ENCODE results near the gene SHROOM3. TPM values are rescaled to one million over a fixed set of nuclear protein-coding genes. Genes with fewer than 3 reads are reported as not detected.
A peak's percentile ranks its signal among the peaks of the same experiment; 100 is the strongest.

Gene SHROOM3
- total RNA-seq, 4 donors from 2014 or later: 52.0 to 444 (median 364) TPM

DNA sequence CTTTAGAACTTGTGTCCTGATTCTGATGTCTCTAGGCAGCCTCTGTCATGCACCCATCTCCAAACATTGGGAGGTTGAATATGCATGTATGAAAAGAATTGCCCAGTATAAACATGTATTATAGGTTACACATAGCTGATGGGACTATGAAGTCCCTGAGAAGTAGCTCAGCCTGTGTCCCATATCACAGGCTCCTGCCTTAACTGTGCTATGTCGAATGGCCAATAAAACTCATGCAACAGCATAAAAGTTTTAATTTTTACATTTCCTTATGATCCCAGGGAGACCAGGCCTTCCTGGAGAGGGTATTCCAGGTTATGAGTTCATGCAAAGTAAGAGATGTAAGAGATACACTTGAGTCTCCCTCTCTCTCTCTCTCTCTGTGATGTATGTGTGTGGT lies 217.4 kb downstream of the SHROOM3 start:
- no peak for TF ChIP-seq POLR2A (IDR thresholded peaks at IDR 0.05)
- TF ChIP-seq, protein P1, sequence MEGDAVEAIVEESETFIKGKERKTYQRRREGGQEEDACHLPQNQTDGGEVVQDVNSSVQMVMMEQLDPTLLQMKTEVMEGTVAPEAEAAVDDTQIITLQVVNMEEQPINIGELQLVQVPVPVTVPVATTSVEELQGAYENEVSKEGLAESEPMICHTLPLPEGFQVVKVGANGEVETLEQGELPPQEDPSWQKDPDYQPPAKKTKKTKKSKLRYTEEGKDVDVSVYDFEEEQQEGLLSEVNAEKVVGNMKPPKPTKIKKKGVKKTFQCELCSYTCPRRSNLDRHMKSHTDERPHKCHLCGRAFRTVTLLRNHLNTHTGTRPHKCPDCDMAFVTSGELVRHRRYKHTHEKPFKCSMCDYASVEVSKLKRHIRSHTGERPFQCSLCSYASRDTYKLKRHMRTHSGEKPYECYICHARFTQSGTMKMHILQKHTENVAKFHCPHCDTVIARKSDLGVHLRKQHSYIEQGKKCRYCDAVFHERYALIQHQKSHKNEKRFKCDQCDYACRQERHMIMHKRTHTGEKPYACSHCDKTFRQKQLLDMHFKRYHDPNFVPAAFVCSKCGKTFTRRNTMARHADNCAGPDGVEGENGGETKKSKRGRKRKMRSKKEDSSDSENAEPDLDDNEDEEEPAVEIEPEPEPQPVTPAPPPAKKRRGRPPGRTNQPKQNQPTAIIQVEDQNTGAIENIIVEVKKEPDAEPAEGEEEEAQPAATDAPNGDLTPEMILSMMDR (IDR thresholded peaks at IDR 0.05): no peak

DNA sequence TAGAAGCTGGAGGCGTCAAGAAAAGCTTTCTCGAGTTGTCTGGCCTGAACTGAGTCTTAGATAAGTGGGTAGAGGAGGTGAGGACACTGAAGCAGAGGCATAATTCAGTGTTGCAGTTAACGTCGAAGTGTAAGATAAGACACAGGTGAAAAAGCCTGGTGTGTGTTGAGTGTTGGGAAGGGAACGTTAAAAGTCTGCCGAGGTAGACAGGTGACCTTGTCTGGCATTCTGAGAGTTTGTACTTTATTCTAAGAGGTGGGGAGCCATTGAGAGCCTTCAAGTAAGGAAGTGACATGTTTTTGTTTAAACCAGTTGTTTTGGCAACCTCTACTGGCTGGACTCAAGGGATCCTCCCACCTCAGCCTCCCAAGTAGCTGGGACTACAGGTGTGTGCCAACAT lies 219.1 kb downstream of the SHROOM3 start:
- no peak overlapping the region for H3K4me3 ChIP-seq
- no peaks in the 10 kb centered on the region for H3K27me3 ChIP-seq
- H3K4me1 ChIP-seq: no peaks in the 10 kb centered on the region
- TF ChIP-seq, protein P1 (IDR thresholded peaks at IDR 0.05): no peak
- TF ChIP-seq POLR2A (IDR thresholded peaks at IDR 0.05): no peak
- no peaks in the 10 kb centered on the region for H3K36me3 ChIP-seq
- no peak for DNase-seq
- no peaks in the 10 kb centered on the region for H3K9me3 ChIP-seq
- no peak overlapping the region for H3K27ac ChIP-seq

More for the DNA sequence above, 217.4 kb downstream of the SHROOM3 start:
- Histone ChIP-seq H3K9me3 (no peaks in the 10 kb centered on the region), H3K4me1 (no peaks in the 10 kb centered on the region), H3K4me3 (no peak overlapping the region), H3K27ac (no peak overlapping the region), H3K36me3 (no peaks in the 10 kb centered on the region), H3K27me3 (no peaks in the 10 kb centered on the region)
- no peak for DNase-seq

DNA sequence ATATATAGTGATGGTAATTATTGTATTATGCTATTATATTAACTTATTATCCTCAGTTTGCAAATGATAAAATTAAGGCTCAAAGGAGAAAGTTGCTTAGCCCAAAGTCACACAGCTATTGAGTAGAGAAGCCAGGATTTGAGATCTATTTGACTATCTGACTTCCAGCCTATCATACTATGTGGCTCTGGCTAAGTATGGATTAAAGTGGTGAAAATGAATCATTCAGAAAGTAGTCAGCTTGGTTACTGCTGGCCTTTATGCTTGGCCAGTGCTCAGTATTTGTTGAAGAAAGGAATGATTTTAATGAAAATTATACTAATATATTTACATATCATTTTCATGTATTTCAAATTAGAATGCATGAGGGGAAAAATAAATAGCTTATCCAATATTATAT lies 219.8 kb downstream of the SHROOM3 start:
- DNase-seq: no peak
- H3K9me3 ChIP-seq: no peaks in the 10 kb centered on the region
- no peak overlapping the region for H3K4me3 ChIP-seq
- no peaks in the 10 kb centered on the region for H3K4me1 ChIP-seq
- no peak overlapping the region for H3K27ac ChIP-seq
- no peaks in the 10 kb centered on the region for H3K27me3 ChIP-seq
- no peaks in the 10 kb centered on the region for H3K36me3 ChIP-seq
- TF ChIP-seq, protein P1 (IDR thresholded peaks at IDR 0.05): no peak
- no peak for TF ChIP-seq POLR2A (IDR thresholded peaks at IDR 0.05)

DNA sequence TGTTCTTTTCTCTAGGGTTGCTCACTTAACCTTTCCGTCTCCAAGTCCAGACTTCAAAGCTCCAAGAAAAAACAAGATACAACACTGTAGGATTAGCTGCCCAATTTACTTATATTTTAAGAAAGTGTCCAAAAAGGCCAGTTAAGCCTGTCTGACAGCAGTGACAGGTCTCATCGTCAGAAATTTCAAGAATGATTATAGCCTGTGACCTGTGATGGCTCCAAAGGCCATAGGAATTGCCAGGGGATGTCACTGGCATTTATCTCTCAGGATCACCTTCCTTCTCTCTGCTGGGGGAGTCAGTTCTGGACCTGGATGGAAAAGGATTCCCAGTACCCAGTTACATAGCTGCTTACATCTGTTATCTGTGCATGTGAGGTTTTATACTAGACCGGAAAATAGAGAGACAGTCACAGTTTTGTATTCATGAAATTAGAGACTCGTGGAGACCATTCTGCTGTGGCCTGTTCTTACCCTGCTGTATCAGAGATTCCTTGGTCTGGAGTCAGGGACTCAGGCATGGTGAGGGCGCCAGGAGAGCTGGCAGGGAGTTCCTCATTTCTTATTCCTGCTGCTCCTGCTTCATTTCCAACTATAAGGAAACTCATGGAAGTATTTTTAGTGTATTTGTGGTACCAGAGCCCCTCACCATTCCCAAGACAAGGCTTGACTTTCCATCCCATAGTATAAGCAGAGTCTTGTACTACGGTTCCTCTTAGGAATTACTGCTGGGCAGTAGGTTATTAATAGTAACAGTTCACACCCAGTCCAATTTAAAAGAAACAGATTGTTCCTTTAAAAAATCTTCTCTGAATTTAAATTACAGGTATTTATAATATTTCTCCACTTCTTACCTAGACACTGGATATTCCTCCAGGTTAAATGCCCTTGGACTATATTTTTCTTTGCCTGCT lies 220.8 kb downstream of the SHROOM3 start:
- H3K27me3 ChIP-seq: no peaks in the 10 kb centered on the region
- no peak overlapping the region for H3K27ac ChIP-seq
- TF ChIP-seq, protein P1 (IDR thresholded peaks at IDR 0.05): no peak
- no peak for TF ChIP-seq POLR2A (IDR thresholded peaks at IDR 0.05)
- no peaks in the 10 kb centered on the region for H3K4me1 ChIP-seq
- H3K4me3 ChIP-seq: no peak overlapping the region
- H3K9me3 ChIP-seq: no peaks in the 10 kb centered on the region
- no peaks in the 10 kb centered on the region for H3K36me3 ChIP-seq
- no peak for DNase-seq

DNA sequence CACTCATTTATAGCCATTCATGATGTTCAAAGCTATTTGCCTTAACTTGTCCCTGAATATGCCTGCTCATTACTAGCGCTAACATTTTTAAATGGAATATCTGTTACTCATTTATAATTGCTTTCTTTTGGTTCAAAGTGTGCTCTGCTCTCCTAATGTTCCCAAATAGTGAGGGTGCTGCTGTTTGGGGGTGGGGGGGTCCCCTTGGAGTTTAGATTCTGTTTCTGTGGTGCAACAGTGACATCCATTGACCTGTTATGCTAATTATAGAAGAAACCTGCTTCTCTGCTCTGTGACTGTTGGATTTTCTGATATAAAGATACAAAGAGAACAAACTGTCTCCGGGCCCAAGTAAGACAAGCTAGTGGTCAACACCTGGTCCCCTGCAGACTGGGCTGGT lies 222.4 kb downstream of the SHROOM3 start:
- no peaks in the 10 kb centered on the region for H3K4me1 ChIP-seq
- H3K36me3 ChIP-seq: no peaks in the 10 kb centered on the region
- TF ChIP-seq, protein P1 (IDR thresholded peaks at IDR 0.05): no peak
- TF ChIP-seq POLR2A (IDR thresholded peaks at IDR 0.05): no peak
- H3K27me3 ChIP-seq: no peaks in the 10 kb centered on the region
- H3K27ac ChIP-seq: peak overlapping the region in 1 of 4 donors; percentile 13
- H3K4me3 ChIP-seq: no peak overlapping the region
- DNase-seq: no peak
- H3K9me3 ChIP-seq: no peaks in the 10 kb centered on the region

Data from Peyer's patch (tissue), 4 donors.